Activated CD4-positive, CD25-positive, alpha-beta regulatory T cell treated with anti-CD3 and anti-CD28 coated beads, Interleukin-2, amount 50 U/mL, for 16 hours (primary cell): ENCODE data around the gene GPR65.

Source experiments
- DNase-seq: peaks from one replicate; pipeline ENCODE4 v3.0.0-alpha.2; 2020; ENCODE audit warnings: low read depth, low spot score

GPR65 gene

DNA sequence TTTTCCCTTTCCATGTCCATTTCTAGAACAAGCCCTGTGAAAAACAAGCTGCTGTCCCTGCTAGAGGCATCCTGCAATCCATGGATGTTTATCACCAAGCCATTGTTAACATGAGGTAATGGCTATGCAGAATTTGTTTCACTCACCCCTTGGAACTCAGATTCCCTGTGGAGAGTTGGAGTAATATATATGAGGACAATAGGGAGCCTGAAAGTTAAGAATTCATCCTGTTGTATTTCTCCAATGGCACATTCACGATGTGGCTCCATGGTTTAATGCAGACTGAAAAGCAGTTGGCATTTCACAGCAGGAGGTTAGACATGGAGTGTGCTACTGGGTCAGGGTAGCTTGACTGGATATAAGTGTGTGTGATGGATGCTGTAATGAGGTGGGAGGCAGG is 32.4 kb downstream of the GPR65 start:
- no peak for DNase-seq

DNA sequence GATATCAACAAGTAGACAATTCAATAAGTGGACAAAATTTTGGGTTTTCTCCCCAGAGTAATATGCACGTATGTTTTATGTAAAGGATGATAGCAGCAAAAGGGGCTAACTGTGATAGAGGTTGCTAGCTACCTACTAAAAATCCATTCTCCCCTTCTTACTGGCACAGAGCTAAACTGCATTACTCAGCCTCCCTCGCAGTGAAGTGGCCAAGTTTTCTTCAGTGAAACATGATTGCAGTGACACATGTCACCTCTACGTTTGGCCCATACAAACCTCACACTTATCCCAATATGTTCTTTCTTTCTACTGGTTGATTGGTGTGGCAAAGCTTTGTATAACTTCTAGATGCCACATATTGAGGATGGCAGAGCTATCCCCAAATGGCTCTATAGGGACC is 34.3 kb downstream of the GPR65 start:
- DNase-seq, result no peak

DNA sequence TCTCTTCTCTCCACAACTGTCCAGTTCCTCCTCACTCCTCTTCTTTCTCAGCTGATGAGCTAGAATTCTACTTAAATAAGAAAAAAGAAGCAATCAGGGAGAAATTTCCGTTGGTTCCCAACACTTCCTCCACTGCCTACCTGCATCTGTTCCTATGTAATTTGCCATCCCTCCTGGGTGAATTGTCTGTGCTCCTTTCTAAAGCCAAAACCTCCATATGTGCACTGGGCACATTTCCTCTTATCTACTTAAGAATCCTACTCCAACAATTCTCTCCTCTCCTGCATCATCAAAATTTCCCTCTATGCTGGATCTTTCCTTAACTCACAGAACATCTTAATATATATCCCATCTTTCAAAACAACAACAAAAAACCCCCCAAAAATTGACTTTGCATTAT is 35.2 kb downstream of the GPR65 start:
- DNase-seq, result no peak

- no peak for DNase-seq
Measured at GRCh38 chr14:88043529-88044443, 38.9 kb downstream of the GPR65 start.

DNA sequence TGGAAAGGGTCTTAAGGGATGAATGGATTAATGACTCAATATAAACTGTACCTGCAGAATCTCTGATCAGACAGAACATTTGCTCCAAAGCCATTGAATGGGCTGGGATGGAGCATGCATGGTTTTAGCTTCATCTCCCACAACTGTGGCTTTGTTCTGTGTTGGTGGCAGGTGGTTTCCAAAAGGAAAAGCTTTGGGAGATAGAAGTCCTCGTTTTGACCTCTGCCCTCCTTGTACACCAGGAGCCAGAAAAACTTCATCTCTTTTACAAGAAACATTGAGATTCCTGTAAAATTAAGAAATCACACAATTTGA is 39.5 kb downstream of the GPR65 start:
- DNase-seq, result no peak

DNA sequence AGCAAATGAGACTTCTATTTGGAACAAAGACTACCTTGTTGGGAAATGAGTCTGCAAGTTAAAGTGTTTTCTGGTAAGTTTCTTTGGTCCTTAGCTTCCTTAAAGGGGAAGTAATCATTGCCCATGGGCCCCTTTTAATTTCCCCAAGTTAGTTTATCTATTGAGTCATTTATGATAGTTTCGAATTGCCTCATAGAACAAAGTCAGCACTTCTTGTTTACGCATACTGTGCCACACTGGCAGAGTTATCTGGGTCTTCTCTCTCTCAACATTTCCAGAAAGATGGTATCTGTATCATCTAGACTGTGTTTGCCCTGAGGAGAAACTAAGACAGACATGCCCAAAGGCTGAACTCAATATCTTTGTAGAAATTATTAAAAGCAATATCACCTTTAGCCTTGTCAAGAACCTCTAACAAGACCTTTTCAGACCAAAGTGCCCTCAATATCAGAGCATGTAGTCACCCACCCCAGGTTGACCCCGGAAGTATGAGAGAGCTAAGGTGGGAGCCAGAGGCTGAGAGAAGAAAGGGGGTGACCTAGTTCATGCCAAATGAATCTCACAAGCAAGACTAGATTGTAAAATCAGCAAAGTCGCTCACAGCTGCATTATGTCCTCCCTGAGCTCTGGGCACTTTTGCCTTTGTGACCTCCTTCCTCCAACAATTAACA is 40.0 kb downstream of the GPR65 start:
- no peak for DNase-seq

GRCh38 chr14:88045705-88046104 is 40.8 kb downstream of the GPR65 start:
- DNase-seq, result no peak

- DNase-seq, result no peak
Measured at GRCh38 chr14:88048351-88048750, 43.4 kb downstream of the GPR65 start.

GRCh38 chr14:88049266-88049665 is 44.3 kb downstream of the GPR65 start:
- no peak for DNase-seq

- DNase-seq, result no peak
Measured at GRCh38 chr14:88049936-88050335, 45.0 kb downstream of the GPR65 start.

- DNase-seq, result no peak
Measured at GRCh38 chr14:88060576-88060975, 55.6 kb downstream of the GPR65 start.

DNA sequence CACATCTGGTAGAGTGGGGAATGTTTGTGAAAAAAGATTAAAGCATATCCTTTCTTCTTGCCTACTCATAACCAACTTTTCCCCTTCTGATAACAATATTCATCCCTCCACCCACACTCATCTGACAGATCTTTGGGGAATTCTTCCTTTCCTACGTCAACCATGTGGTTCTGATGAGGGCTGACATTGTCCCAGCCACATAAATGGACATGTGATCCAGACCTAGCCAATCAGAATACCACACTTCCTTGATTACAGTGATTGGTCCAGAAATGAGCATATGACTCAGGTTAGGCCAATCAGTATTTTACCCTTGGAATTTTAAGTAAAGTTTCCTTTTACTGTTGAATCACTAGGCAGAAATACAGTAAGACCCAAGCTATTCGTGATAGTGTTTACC is 58.9 kb downstream of the GPR65 start:
- DNase-seq, result no peak
